K562 (cell line): Measurements from ENCODE around the gene DPH2. TPM values are rescaled to one million over a fixed set of nuclear protein-coding genes. Genes with fewer than 3 reads are reported as not detected.
A peak's percentile ranks its signal among the peaks of the same experiment; 100 is the strongest.

Experiments
- CHD2 ChIP-seq: IDR thresholded peaks from 2 replicates; pipeline ENCODE4 v1.6.1; 2011; ENCODE audit warnings: low read depth, low read length
- ETV6 ChIP-seq, 3 experiments: fragments of 150-350 bp in 1 of 3; sonication (generic) in 1 of 3; formaldehyde crosslinking in 1 of 3; IDR thresholded peaks; 2 replicates each; pipeline versions ENCODE4 v1.6.1 to v1.8.0; 2014 to 2022; ENCODE audit warnings: borderline replicate concordance in 2 of 3, low read depth in 2 of 3, antibody characterized with exemption in 1 of 3, low read length in 1 of 3, mild to moderate bottlenecking in 1 of 3, missing genetic modification reagents in 1 of 3
- FOXA3 ChIP-seq, 2 experiments: fragments of 450-650 bp in 1 of 2; sonication (generic) in 1 of 2; formaldehyde crosslinking; IDR thresholded peaks in 1 of 2; conservative IDR thresholded peaks in 1 of 2; 2 replicates each; pipeline versions ENCODE4 v1.4.0 to v1.8.0; 2020 to 2022; ENCODE audit warnings: mild to moderate bottlenecking in 2 of 2, missing genetic modification reagents in 1 of 2
- MTA2 ChIP-seq: fragments of 450-650 bp; IDR thresholded peaks from 2 replicates; pipeline ENCODE4 v1.6.1; 2016; ENCODE audit warnings: low read depth
- NFIC ChIP-seq: fragments of 450-650 bp; IDR thresholded peaks from 2 replicates; pipeline ENCODE4 v1.6.1; 2017; ENCODE audit warnings: mild to moderate bottlenecking, inconsistent platforms
- NFRKB ChIP-seq: fragments of 450-650 bp; IDR thresholded peaks from 2 replicates; pipeline ENCODE4 v1.6.1; 2016; ENCODE audit warnings: low read depth
- NONO ChIP-seq, 2 experiments: fragments of 200-400 bp in 1 of 2; fragments of 450-650 bp in 1 of 2; formaldehyde crosslinking in 1 of 2; IDR thresholded peaks; 2 replicates each; pipeline ENCODE4 v1.6.1; 2017; ENCODE audit warnings: low read depth in 2 of 2, mild to moderate bottlenecking in 2 of 2, moderate library complexity in 2 of 2, low read length in 1 of 2
- PML ChIP-seq: IDR thresholded peaks from 2 replicates; pipeline ENCODE4 v1.6.1; 2012; ENCODE audit warnings: low read length, inconsistent platforms
- RBBP5 ChIP-seq: fragments of 200-600 bp; sonication (generic); IDR thresholded peaks from 2 replicates; pipeline ENCODE4 v1.6.1; 2012; ENCODE audit warnings: borderline replicate concordance, mild to moderate bottlenecking, low read length, control low read depth, inconsistent platforms; ENCODE audit not compliant: insufficient read depth, poor library complexity, severe bottlenecking
- SMARCE1 ChIP-seq: fragments of 450-650 bp; IDR thresholded peaks from 2 replicates; pipeline ENCODE4 v1.7.1; 2016; ENCODE audit warnings: mild to moderate bottlenecking
- SRSF7 ChIP-seq: fragments of 200-400 bp; formaldehyde crosslinking; optimal IDR thresholded peaks from 2 replicates; pipeline ENCODE3; 2017; ENCODE audit warnings: mild to moderate bottlenecking, low read depth, low read length
- TAF1 ChIP-seq: IDR thresholded peaks from 2 replicates; pipeline ENCODE4 v1.6.1; 2011; ENCODE audit warnings: mild to moderate bottlenecking, low read length, moderate library complexity; ENCODE audit not compliant: insufficient read depth, control insufficient read depth, severe bottlenecking; ENCODE audit errors: extremely low read depth
- TCF7 ChIP-seq: sonication (generic); IDR thresholded peaks from 2 replicates; pipeline ENCODE4 v1.6.1; 2016; ENCODE audit warnings: antibody characterized with exemption, borderline replicate concordance
- ZNF165 ChIP-seq: fragments of 250-450 bp; sonication (Bioruptor Pico); IDR thresholded peaks from 2 replicates; pipeline ENCODE4 v1.4.0; 2020; ENCODE audit warnings: borderline replicate concordance
- ZNF778 ChIP-seq: fragments of 450-650 bp; formaldehyde crosslinking; IDR thresholded peaks from 2 replicates; pipeline ENCODE4 v1.4.0; 2020; ENCODE audit warnings: mild to moderate bottlenecking, moderate library complexity
- polyA plus RNA-seq, 8 experiments: library from polyadenylated mRNA; depleted of rRNA in 4 of 8; stranded (reverse) in 5 of 8; unstranded in 3 of 8; fragments of >200 nt; fragmentation: Nextera tagmentation in 2 of 8; fragmentation: Illumina TruSeq in 1 of 8; extraction: Ambion mirVana in 2 of 8; extraction: Trizol in 1 of 8; gene quantifications; 2 replicates each; pipeline versions ENCODE4 v1.2.1 to v1.2.3, GENCODE V29; 2011 to 2014; ENCODE audit warnings: inconsistent platforms in 1 of 8, missing spikeins in 1 of 8
- total RNA-seq, 7 experiments: library from RNA; depleted of rRNA in 6 of 7; stranded (reverse); fragments of >200 nt in 6 of 7; fragmentation: Illumina TruSeq in 2 of 7; extraction: Trizol in 2 of 7; gene quantifications; 2 replicates each; pipeline versions ENCODE4 v1.2.1 to v1.2.3, GENCODE V29; 2011 to 2021; ENCODE audit warnings: low replicate concordance in 1 of 7
- TF ChIP-seq, protein P1 (sequence below): fragments of 200-600 bp; sonication (generic); IDR thresholded peaks from one replicate; pipeline ENCODE4 v1.6.1; 2012; ENCODE audit warnings: mild to moderate bottlenecking, low read depth, low read length, inconsistent platforms

DPH2 gene
- total and polyA plus RNA-seq, 9 of the 15 experiments (the other 6 are each of a cell fraction or from before 2014, with no cell fraction given), result 17.9 to 94.1 (median 68.1) TPM

GRCh38 chr1:43974443-43975248, 4.8 kb downstream of the DPH2 start, which contains the start of gene ATP6V0B (continued):
- TF ChIP-seq, protein P1, sequence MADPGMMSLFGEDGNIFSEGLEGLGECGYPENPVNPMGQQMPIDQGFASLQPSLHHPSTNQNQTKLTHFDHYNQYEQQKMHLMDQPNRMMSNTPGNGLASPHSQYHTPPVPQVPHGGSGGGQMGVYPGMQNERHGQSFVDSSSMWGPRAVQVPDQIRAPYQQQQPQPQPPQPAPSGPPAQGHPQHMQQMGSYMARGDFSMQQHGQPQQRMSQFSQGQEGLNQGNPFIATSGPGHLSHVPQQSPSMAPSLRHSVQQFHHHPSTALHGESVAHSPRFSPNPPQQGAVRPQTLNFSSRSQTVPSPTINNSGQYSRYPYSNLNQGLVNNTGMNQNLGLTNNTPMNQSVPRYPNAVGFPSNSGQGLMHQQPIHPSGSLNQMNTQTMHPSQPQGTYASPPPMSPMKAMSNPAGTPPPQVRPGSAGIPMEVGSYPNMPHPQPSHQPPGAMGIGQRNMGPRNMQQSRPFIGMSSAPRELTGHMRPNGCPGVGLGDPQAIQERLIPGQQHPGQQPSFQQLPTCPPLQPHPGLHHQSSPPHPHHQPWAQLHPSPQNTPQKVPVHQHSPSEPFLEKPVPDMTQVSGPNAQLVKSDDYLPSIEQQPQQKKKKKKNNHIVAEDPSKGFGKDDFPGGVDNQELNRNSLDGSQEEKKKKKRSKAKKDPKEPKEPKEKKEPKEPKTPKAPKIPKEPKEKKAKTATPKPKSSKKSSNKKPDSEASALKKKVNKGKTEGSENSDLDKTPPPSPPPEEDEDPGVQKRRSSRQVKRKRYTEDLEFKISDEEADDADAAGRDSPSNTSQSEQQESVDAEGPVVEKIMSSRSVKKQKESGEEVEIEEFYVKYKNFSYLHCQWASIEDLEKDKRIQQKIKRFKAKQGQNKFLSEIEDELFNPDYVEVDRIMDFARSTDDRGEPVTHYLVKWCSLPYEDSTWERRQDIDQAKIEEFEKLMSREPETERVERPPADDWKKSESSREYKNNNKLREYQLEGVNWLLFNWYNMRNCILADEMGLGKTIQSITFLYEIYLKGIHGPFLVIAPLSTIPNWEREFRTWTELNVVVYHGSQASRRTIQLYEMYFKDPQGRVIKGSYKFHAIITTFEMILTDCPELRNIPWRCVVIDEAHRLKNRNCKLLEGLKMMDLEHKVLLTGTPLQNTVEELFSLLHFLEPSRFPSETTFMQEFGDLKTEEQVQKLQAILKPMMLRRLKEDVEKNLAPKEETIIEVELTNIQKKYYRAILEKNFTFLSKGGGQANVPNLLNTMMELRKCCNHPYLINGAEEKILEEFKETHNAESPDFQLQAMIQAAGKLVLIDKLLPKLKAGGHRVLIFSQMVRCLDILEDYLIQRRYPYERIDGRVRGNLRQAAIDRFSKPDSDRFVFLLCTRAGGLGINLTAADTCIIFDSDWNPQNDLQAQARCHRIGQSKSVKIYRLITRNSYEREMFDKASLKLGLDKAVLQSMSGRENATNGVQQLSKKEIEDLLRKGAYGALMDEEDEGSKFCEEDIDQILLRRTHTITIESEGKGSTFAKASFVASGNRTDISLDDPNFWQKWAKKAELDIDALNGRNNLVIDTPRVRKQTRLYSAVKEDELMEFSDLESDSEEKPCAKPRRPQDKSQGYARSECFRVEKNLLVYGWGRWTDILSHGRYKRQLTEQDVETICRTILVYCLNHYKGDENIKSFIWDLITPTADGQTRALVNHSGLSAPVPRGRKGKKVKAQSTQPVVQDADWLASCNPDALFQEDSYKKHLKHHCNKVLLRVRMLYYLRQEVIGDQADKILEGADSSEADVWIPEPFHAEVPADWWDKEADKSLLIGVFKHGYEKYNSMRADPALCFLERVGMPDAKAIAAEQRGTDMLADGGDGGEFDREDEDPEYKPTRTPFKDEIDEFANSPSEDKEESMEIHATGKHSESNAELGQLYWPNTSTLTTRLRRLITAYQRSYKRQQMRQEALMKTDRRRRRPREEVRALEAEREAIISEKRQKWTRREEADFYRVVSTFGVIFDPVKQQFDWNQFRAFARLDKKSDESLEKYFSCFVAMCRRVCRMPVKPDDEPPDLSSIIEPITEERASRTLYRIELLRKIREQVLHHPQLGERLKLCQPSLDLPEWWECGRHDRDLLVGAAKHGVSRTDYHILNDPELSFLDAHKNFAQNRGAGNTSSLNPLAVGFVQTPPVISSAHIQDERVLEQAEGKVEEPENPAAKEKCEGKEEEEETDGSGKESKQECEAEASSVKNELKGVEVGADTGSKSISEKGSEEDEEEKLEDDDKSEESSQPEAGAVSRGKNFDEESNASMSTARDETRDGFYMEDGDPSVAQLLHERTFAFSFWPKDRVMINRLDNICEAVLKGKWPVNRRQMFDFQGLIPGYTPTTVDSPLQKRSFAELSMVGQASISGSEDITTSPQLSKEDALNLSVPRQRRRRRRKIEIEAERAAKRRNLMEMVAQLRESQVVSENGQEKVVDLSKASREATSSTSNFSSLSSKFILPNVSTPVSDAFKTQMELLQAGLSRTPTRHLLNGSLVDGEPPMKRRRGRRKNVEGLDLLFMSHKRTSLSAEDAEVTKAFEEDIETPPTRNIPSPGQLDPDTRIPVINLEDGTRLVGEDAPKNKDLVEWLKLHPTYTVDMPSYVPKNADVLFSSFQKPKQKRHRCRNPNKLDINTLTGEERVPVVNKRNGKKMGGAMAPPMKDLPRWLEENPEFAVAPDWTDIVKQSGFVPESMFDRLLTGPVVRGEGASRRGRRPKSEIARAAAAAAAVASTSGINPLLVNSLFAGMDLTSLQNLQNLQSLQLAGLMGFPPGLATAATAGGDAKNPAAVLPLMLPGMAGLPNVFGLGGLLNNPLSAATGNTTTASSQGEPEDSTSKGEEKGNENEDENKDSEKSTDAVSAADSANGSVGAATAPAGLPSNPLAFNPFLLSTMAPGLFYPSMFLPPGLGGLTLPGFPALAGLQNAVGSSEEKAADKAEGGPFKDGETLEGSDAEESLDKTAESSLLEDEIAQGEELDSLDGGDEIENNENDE, result no peak
- TF ChIP-seq TCF7 (no peak), SRSF7 (no peak), ZNF165 (CRISPR knock-in tag) (peak; percentile 64; the same call in 1 of the 2 replicates), ZNF778 (no peak), ETV6 (IDR thresholded peaks at IDR 0.05; ENCODE audit: borderline replicate concordance in 1 of 2, low read depth in 2 of 2, low read length in 1 of 2) (no peak), ETV6 (CRISPR knock-in tag; IDR thresholded peaks at IDR 0.05; ENCODE audit: borderline replicate concordance) (no peak), TAF1 (peak; percentile 72), NFIC (peak; percentile 6; the same call in 1 of the 2 replicates), MTA2 (no peak), SMARCE1 (no peak), RBBP5 (peak; percentile 74), NONO (IDR thresholded peaks at IDR 0.05; ENCODE audit: low read depth in 2 of 2, low read length in 1 of 2) (peak in 1 of 2 experiments; percentile 33; a peak in 1 of 4 replicates), FOXA3 (CRISPR knock-in tag; conservative IDR thresholded peaks at IDR 0.05 in 1 of 2, IDR thresholded peaks at IDR 0.05 in 1 of 2) (no peak; a peak in 1 of 4 replicates), NFRKB (peak; percentile 51; the same call in 1 of the 2 replicates), CHD2 (no peak), PML (peak; percentile 51; the same call in 1 of the 2 replicates)
